PC-3 (cell line): ENCODE results near the gene CCNY.

Experiments
- EZH2phosphoT487 ChIP-seq: fragments of 300-600 bp; sonication (generic); IDR thresholded peaks from 2 replicates; pipeline ENCODE4 v1.6.1; 2018; ENCODE audit warnings: mild to moderate bottlenecking, antibody characterized with exemption, low read length, borderline replicate concordance
- TF ChIP-seq, protein P1 (sequence below): fragments of 300-600 bp; sonication (generic); conservative IDR thresholded peaks from 2 replicates; pipeline ENCODE4 v1.5.1; 2017; ENCODE audit warnings: antibody characterized with exemption, low read depth, mild to moderate bottlenecking, low read length

DNA sequence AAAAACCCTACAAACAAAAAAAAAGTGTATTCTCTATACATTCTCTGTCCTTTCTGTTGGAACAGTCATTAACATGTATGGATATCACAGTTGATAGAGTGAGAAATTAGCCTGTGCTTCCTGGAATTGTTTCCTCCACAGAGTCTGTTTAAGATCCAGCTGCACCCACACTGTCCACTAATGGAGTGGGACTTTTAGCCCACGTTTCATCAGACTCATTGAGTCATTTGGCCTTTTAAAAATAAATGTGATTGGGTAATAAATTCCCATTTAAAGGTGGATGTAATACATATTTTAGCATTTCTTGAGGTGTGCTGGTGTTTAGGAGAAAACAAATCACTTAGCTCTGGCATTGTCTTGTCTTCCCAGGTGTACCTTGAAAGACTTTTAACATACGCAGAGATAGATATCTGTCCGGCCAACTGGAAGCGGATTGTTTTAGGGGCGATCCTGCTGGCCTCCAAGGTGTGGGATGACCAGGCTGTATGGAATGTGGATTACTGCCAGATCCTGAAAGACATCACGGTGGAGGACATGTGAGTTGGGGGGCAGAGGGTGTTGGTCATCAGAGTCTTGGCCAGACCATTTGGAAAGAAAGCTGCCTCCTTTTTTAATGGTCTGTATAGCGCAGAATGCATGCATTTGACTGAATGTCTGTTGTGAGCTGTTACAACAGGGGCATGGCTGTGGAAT lies 216.5 kb downstream of the CCNY start:
- TF ChIP-seq, protein P1, sequence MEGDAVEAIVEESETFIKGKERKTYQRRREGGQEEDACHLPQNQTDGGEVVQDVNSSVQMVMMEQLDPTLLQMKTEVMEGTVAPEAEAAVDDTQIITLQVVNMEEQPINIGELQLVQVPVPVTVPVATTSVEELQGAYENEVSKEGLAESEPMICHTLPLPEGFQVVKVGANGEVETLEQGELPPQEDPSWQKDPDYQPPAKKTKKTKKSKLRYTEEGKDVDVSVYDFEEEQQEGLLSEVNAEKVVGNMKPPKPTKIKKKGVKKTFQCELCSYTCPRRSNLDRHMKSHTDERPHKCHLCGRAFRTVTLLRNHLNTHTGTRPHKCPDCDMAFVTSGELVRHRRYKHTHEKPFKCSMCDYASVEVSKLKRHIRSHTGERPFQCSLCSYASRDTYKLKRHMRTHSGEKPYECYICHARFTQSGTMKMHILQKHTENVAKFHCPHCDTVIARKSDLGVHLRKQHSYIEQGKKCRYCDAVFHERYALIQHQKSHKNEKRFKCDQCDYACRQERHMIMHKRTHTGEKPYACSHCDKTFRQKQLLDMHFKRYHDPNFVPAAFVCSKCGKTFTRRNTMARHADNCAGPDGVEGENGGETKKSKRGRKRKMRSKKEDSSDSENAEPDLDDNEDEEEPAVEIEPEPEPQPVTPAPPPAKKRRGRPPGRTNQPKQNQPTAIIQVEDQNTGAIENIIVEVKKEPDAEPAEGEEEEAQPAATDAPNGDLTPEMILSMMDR = no peak
- no peak for TF ChIP-seq EZH2phosphoT487
